SIG-M5 treated with dmso at 0.1 percent for 504 hours (cell line): ENCODE results near the gene GRIP2.

Experiments used
- DNase-seq: peaks from one replicate; lab custom pipeline; 2025; ENCODE audit not compliant: unreplicated experiment; lab: John Stamatoyannopoulos, UW

The GRIP2 gene

DNA sequence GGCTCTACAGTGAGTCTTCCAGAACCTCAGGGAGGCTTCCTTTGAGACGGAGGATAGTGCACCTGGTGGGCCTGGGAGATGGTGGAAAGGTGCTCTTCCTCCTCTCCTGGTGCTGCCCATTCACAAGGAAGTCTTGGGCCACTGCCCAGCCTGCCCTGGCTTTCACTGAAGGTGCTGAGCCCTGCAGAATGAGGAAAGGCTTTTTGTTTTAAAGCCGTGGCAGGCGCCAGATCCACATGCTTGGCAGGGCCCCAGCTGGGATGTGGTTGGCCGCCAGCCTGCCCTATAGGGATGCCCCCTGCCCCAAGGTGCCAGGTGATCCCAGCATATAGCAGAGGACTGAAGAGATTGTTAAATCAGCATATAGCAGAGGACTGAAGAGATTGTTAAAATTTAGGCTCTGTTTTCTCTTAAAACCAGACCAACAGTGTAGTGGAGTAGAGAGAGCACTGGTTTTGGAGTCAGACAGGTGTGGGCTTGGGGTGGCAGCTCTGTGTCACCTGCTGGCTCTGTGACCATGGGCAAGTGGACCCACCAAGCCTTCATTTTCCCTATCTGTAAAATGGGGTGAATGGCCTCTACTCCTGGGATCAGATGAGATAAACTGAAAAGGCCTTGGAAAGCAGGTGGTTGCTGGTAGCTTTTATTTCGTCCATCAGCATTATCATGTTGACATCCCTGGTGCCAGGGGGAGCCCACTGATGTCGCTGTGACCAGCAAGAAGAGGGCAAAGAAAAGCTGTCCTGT is 84.4 kb downstream of the GRIP2 start:
- DNase-seq = no peak

DNA sequence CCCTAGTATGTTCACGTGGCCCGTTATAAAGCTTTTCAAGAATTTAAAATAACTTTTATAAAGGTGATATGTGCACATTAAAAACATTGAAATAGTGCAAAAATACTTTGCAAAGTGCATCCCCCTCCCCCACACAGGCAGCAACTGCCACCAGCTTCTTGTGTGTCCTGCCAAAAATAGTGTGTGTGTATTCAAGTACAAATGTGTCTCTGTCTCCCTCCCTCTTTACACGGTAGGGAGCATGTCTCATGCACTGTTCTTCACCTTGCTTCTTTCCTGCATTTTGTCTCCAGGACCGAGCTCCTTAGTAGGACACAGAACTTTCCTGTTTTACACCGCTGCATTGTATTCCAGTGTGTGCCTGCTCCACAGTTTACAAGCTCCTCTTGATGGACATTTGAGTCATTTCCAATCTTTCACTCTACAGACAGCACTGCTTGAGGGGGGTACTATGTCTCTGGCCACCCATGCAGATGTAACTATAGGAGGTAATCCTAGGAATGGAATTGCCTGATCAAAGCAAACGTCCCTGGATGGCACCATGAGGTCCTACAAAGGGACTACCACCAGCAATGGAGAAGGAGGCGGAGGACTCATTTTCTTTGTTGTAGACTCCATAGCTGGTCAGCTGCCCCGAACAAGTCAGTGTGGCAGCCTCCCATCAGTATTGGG is 85.4 kb downstream of the GRIP2 start:
- DNase-seq = no peak

DNA sequence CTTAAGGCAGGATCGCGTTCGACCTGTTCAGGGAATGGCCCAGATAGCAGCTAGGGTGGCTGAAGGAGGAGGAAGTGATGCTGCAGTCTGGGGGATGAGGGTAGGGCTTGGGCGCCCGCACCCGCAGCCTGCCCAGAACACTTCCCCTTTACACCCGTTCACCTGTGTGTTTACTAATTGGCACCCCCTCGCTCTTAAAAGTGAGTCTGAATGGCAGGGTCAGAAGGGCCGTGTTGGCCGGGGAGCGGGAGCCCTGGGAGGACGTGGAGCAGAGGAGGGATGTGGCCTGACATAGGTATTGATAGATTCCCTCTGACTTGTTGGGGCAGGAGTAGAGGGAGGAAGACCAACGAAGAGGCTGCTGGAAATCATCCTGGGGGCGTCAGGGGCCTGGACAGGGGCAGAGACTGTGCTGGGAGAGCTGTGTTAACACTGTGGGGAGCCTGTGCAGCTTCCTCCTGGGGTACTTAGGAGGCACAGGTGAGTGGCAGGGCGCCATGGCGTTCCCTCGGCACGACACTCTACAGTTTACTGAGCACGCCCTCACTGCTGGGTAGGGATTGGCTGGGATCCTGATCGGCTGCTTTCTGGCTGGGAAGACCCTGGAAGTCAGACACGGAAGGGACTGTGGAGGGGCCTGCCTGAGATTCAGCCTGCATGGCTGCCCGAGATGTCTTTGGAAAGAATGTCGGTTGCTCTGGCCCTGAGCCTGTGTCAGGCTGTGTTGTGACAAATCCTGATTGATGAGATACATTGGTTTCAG is 86.1 kb downstream of the GRIP2 start:
- no peak for DNase-seq

DNA sequence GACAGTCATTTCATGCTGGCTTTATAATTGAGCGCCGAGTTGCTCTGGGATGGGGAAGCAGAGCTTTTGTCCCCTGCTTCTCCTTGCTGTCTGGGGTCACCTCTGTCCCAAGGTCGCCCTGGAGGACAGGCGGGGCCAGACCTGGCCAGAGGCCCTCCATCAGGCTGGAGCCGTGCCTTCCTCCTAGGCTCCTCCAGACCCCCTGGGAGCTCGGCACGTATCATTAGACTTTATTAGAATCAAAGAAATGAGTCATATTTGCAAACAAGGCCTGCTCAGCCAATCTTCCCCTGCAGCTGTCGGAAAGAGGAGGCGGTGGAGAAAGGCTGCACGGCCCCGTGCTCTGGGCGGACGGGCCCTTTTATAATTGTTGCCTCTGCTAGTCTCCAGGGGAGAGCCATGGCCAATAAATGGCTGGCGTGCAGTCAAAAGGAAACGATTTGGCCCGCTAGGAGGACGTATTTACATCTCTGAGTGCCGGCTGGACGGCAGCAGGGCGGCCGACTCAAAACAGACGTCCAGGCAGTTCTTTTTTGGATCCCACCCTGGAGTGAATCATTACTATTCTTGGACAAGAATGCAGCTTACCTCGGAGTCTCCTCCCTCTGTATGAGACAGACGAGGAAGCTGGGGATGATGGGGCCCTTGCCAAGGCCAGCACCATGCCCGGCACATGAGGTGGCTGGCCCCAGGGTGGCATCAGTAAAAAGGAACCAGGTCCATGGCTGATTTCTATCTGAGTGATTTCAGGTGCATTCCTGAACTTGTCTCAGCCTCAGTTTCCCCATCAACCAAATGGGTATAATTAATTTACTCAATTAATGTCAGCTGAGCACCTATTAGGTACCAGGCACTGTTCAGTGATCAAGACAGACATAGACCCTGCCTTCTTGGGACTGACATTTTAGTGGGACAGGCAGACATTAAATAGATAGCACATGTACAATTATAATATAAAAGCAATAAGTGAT is 87.1 kb downstream of the GRIP2 start:
- no peak for DNase-seq

DNA sequence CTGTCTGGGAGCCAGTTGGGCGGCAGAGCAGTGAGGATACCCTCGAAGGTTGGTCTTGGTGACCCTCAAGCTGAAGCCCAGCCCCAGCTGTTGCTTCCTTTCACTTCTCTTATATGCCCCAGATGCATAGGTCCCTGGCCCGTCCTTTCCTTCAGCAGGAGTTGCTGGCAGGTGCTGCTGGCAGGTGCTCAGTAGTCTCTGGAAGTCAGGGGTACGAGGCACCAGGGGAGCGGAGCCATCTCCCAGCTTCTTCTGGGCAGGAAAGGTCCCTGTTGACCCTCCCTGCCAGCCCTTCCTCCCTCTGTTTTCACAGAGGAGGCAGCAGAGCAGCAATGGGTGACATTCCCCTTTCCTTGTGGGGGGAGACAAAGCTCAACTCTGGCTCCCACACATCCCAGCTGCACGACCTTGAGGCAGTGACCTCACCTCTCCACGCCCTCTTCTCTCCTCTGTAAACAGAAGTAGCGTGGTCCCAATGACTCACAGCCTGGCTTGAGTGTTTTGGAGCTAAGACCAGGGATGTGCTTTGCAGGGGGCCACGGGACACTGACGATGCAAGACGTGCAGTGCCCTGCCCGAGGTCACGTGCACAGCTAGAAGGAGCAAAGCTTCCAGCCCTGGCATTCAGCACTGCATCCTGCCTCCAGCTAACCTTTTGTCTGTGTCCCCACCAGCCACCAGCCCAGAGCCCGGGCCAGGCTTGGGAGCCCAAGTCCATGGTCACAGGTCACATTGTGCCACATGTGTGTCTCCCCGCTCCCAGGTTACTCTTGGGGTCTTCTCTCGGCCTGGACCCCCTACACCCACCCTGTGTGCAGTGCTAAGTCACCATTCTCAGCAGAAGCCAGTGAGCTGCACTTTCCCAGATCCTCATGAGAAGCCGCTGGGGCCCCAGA is 88.0 kb downstream of the GRIP2 start:
- DNase-seq = no peak

GRCh38 chr3:14450922-14451606 is 89.1 kb downstream of the GRIP2 start:
- DNase-seq = no peak

- DNase-seq = no peak
These were observed 89.6 kb downstream of the GRIP2 start for GRCh38 chr3:14450506-14450905.

GRCh38 chr3:14448756-14449727 is 91.1 kb downstream of the GRIP2 start:
- no peak for DNase-seq

DNA sequence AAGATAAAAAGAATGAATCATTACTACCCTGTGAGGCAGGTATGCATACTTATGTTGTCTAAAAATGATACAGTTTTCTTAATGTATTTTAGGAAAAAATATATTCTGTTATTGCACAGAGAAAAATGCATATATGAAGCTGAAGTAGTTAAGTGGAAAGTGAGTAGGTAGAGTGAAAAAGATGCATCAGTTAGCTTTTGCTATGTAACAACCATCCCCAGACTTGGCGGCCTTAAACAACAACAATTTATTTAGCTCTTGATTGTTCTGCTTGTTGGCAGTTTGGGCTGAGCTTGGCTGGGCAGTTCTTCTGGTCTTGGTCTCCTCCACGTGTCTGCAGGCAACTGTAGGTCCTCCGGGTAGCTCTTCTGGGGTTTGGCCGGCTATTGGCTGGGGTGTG is 92.1 kb downstream of the GRIP2 start:
- DNase-seq = no peak

DNA sequence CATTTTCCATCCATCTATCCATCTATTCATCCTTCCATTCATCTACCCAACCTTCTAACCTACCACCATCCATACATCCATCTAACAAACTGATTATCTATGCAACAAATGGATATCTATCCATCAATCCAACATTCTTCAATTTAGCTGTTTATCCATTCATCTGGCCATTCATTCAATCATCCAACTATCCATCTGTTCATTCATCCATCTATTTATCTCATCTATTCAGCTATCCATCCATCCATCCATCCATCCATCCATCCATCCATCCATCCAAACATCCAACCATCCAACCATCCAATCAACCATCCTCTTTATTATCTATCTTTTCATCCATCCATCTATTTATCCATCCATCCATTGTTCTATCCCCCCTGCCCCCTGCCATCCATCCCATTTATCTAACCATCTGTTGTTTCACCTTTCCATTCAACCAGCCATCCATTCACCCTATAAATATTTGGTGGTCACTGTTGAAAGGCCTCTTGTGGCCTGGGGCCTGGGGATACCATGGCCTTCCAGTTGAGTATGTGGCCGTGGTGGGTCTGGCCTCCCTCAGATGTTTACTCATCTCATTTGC is 93.1 kb downstream of the GRIP2 start:
- DNase-seq = no peak

- DNase-seq = no peak
These were observed 94.4 kb downstream of the GRIP2 start for GRCh38 chr3:14445773-14446172.

DNA sequence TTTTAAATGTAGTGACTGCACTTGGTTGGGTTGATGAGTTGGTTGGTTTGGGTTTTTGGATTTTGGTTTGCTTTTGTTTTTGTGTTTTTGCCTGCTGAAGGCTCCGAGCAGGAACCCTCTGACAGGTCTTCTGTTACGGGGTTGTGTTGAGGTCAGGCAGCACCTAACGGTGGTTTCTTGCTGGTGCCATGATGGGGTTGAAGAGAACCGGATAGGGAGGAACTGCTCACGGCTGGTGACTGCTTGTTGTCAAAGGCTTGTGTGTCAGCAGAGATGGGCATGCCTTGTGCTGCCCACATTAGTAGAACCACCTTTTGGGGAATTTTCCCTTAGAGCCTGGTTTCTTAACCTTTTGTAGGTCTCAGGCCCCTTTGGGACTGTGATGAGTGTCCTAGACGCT is 95.8 kb downstream of the GRIP2 start:
- no peak for DNase-seq

- no peak for DNase-seq
These were observed 98.2 kb downstream of the GRIP2 start for GRCh38 chr3:14441920-14442300.

DNA sequence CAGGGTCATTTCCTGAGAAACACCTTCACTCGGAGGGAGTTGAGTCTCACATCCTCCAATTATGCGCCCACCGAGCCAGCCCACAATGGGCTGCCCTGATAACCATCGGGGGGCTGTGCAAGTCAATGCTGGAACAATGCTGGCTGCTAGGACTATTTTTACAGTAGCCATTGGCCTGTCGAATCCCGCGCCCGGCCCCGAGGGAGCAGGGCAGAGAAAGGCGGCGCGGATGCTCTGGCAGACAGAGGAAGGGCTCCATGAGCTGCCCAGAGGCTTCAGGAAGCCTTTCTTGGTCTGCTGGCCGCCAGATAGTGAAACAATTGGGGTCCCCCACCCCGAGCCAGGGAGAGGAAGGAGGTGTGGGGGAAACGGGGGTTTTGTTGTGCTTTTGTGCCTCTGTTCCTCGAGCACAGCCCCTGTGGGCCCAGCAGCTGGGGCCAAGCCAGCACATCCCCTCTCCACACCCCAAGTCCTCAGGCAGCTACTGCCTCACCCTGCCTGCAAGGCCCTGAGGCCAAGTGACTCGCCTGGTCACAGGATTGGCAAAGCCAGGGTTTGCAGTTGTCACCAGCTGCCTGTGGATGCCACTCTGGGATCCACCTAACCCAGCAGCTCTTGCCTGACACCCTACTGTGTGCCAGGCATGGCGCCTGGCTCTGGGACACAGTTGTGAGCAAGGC is 98.8 kb downstream of the GRIP2 start:
- no peak for DNase-seq

GRCh38 chr3:14440531-14441239 is 99.5 kb downstream of the GRIP2 start:
- no peak for DNase-seq

- DNase-seq = no peak
These were observed 100.0 kb downstream of the GRIP2 start for GRCh38 chr3:14440168-14440518.
